Caco-2 (cell line): ENCODE results near the gene WDR81. TPM values are rescaled to one million over a fixed set of nuclear protein-coding genes. Genes with fewer than 3 reads are reported as not detected.

Experiments used
- Bru-seq: library from RNA; stranded (reverse); fragments of 400-500 nt; gene quantifications from one replicate; lab custom pipeline; 2021; lab: Mats Ljungman, UMichigan
- BruChase-seq, 2 experiments: library from RNA; stranded (reverse); fragments of 400-500 nt; gene quantifications; one replicate each; lab custom pipeline; 2021; lab: Mats Ljungman, UMichigan
- BruUV-seq: library from RNA; stranded (reverse); fragments of 400-500 nt; replicated peaks from 2 replicates; lab custom pipeline; 2021; lab: Mats Ljungman, UMichigan
- CTCF ChIA-PET: fragments of 300-600 bp; sonication (Branson Sonifier 250); formaldehyde crosslinking; loops from one replicate; lab custom pipeline; 2022; ENCODE audit warnings: antibody characterized with exemption; lab: Charles Lee
- POLR2A ChIA-PET: fragments of 300-600 bp; sonication (Branson Sonifier 250); formaldehyde crosslinking; loops from one replicate; lab custom pipeline; 2022; ENCODE audit warnings: antibody characterized with exemption; lab: Charles Lee
- DNase-seq, 2 experiments: peaks; one replicate each; pipeline versions ENCODE4 v3.0.0 to v3.0.0-alpha.2; 2020 to 2022
- H3K27me3 ChIP-seq: replicated peaks from 2 replicates; pipeline ENCODE4 v1.6.0; 2011; ENCODE audit warnings: low read length; ENCODE audit not compliant: control insufficient read depth, insufficient read depth
- H3K36me3 ChIP-seq: 2 replicates; pipeline ENCODE4 v1.5.1; 2011; ENCODE audit warnings: low read length; ENCODE audit not compliant: control insufficient read depth, insufficient read depth
- H3K4me1 ChIP-seq: fragments of 250-450 bp; sonication (Bioruptor Pico); 2 replicates; pipeline ENCODE4 v1.5.1; 2020; ENCODE audit warnings: mild to moderate bottlenecking
- H3K4me3 ChIP-seq: 2 replicates; pipeline ENCODE4 v1.5.1; 2011; ENCODE audit warnings: low read depth, mild to moderate bottlenecking, control low read depth, low read length
- H3K9me3 ChIP-seq: fragments of 250-450 bp; sonication (Bioruptor Pico); 2 replicates; pipeline ENCODE4 v1.5.1; 2020; ENCODE audit warnings: mild to moderate bottlenecking, moderate library complexity
- H3K27ac Mint-ChIP-seq: one replicate; pipeline ENCODE4 v1.8.0; 2022; ENCODE audit warnings: mixed read lengths; ENCODE audit not compliant: unreplicated experiment
- H3K27me3 Mint-ChIP-seq: one replicate; pipeline ENCODE4 v1.8.0; 2022; ENCODE audit warnings: mixed read lengths; ENCODE audit not compliant: insufficient read depth, unreplicated experiment
- H3K36me3 Mint-ChIP-seq: one replicate; pipeline ENCODE4 v1.8.0; 2022; ENCODE audit warnings: mild to moderate bottlenecking, mixed read lengths; ENCODE audit not compliant: insufficient read depth, unreplicated experiment
- H3K4me1 Mint-ChIP-seq: one replicate; pipeline ENCODE4 v1.8.0; 2022; ENCODE audit warnings: low read depth, mixed read lengths; ENCODE audit not compliant: unreplicated experiment
- H3K4me3 Mint-ChIP-seq: one replicate; pipeline ENCODE4 v1.8.0; 2022; ENCODE audit warnings: mild to moderate bottlenecking, moderate library complexity, mixed read lengths; ENCODE audit not compliant: unreplicated experiment
- H3K9me3 Mint-ChIP-seq: one replicate; pipeline ENCODE4 v1.8.0; 2022; ENCODE audit warnings: mixed read lengths; ENCODE audit not compliant: unreplicated experiment
- CTCF ChIP-seq, 2 experiments: fragments of 200-600 bp in 1 of 2; IDR thresholded peaks; 1 replicate in 1 of 2; 2 replicates in 1 of 2; pipeline versions ENCODE4 v1.5.1 to v1.8.0; 2011 to 2022; ENCODE audit warnings: antibody characterized with exemption in 1 of 2, control low read depth in 1 of 2, inconsistent platforms in 1 of 2, low read depth in 1 of 2, low read length in 1 of 2, mild to moderate bottlenecking in 1 of 2, moderate library complexity in 1 of 2; ENCODE audit not compliant: insufficient read depth in 1 of 2, severe bottlenecking in 1 of 2, unreplicated experiment in 1 of 2
- intact Hi-C: fragments of 100-400 bp; cut with micrococcal nuclease; formaldehyde crosslinking; loops from one replicate; pipeline ENCODE4 v1.10.0; 2022; ENCODE audit not compliant: unreplicated experiment
- long read RNA-seq: library from polyadenylated mRNA; stranded (forward); transcript quantifications from one replicate; pipeline ENCODE4 v2.0.0, GENCODE V29; 2022
- total RNA-seq: library from RNA; stranded (reverse); gene quantifications from 2 replicates; pipeline ENCODE4 v1.2.3, GENCODE V29; 2022

The WDR81 gene
- total RNA-seq: 24.8 and 26.6 TPM in 2 replicates
- percentile 56 among the genes with signal in this experiment for Bru-seq, nascent RNA
- percentile 60 among the genes with signal in this experiment for BruChase-seq, experiment 1, labeled RNA remaining after a 2-hour chase
- BruChase-seq, experiment 2, labeled RNA remaining after a 6-hour chase: percentile 62 among the genes with signal in this experiment
- long read RNA-seq, full-length matches to known transcripts: 1 of 17 reads
- long read RNA-seq, partial matches to known transcripts: 9 of 17 reads
- long read RNA-seq, other reads (novel, unspliced or antisense): 7 of 17 reads

- peaks cover 12% of the 10 kb centered on the region for H3K36me3 Mint-ChIP-seq
- H3K27me3 Mint-ChIP-seq: no peaks in the 10 kb centered on the region
- TF ChIP-seq CTCF (IDR thresholded peaks at IDR 0.05; ENCODE audit: insufficient read depth in 1 of 2, low read depth in 1 of 2, low read length in 1 of 2, severe bottlenecking in 1 of 2, unreplicated experiment in 1 of 2): no peak
- H3K27ac Mint-ChIP-seq: peak within 1 kb of the TSS; percentile 53
- Histone ChIP-seq H3K27me3 (no peaks in the 10 kb centered on the region), H3K4me3 (peak within 1 kb of the TSS; percentile 61), H3K36me3 (peaks cover 2% of the 10 kb centered on the region; the same call in 1 of the 2 replicates), H3K4me1 (peaks cover 7% of the 10 kb centered on the region), H3K9me3 (no peaks in the 10 kb centered on the region)
- no peaks in the 10 kb centered on the region for H3K9me3 Mint-ChIP-seq
- no peaks in the 10 kb centered on the region for H3K4me1 Mint-ChIP-seq
- no TSS peak for BruUV-seq
- DNase-seq: peak; percentile 91 to 92
- peak within 1 kb of the TSS; percentile 71 for H3K4me3 Mint-ChIP-seq
- ChIA-PET POLR2A (interaction anchor here (0.6 to 1.8 kb wide), 5 partner anchors 8 to 522 kb away, joined by 3 to 9 read pairs (median 4); no protein-coding TSS in a partner anchor), CTCF (interaction anchor here (0.6 to 1.7 kb wide), 2 partner anchors 60 to 263 kb away, joined by 3 to 5 read pairs; no protein-coding TSS in a partner anchor)
- intact Hi-C loops: no loop called here
These were observed at the start of gene WDR81 for GRCh38 chr17:1724351-1724868. WDR81 (plus strand) TSS chr17:1724704; CDS start chr17:1724960, 256 bp downstream.

GRCh38 chr17:1676401-1676800, 48.1 kb upstream of the WDR81 start:
- no peak for TF ChIP-seq CTCF (IDR thresholded peaks at IDR 0.05; ENCODE audit: insufficient read depth in 1 of 2, low read depth in 1 of 2, low read length in 1 of 2, severe bottlenecking in 1 of 2, unreplicated experiment in 1 of 2)
- peaks cover 17% of the 10 kb centered on the region for H3K36me3 ChIP-seq
- H3K4me3 Mint-ChIP-seq: no peak overlapping the region
- no peak overlapping the region for H3K27ac Mint-ChIP-seq
- DNase-seq: no peak
- no peaks in the 10 kb centered on the region for H3K27me3 ChIP-seq
- H3K9me3 ChIP-seq: no peaks in the 10 kb centered on the region
- H3K9me3 Mint-ChIP-seq: no peaks in the 10 kb centered on the region
- no TSS peak for BruUV-seq
- H3K4me1 ChIP-seq: no peaks in the 10 kb centered on the region
- no peaks in the 10 kb centered on the region for H3K4me1 Mint-ChIP-seq
- POLR2A ChIA-PET: no interaction called here
- intact Hi-C loops: no loop called here
- CTCF ChIA-PET: no interaction called here
- H3K27me3 Mint-ChIP-seq: no peaks in the 10 kb centered on the region
- no peak overlapping the region for H3K4me3 ChIP-seq
- H3K36me3 Mint-ChIP-seq: peaks cover 98% of the 10 kb centered on the region

GRCh38 chr17:1683459-1683858, 41.0 kb upstream of the WDR81 start:
- no peaks in the 10 kb centered on the region for H3K9me3 ChIP-seq
- no TSS peak for BruUV-seq
- H3K27me3 Mint-ChIP-seq: no peaks in the 10 kb centered on the region
- TF ChIP-seq CTCF (IDR thresholded peaks at IDR 0.05; ENCODE audit: insufficient read depth in 1 of 2, low read depth in 1 of 2, low read length in 1 of 2, severe bottlenecking in 1 of 2, unreplicated experiment in 1 of 2): no peak
- H3K4me3 ChIP-seq: peak overlapping the region; percentile 54
- H3K9me3 Mint-ChIP-seq: no peaks in the 10 kb centered on the region
- H3K27me3 ChIP-seq: no peaks in the 10 kb centered on the region
- H3K36me3 Mint-ChIP-seq: peaks cover 68% of the 10 kb centered on the region
- intact Hi-C loops: no loop called here
- H3K36me3 ChIP-seq: peaks cover 20% of the 10 kb centered on the region
- no peak for DNase-seq
- ChIA-PET CTCF (interaction anchor here (0.7 to 1.7 kb wide), 3 partner anchors 35 to 168 kb away, joined by 3 to 5 read pairs (median 3); no protein-coding TSS in a partner anchor), POLR2A (interaction anchor here (0.6 to 2.2 kb wide), 5 partner anchors 27 to 148 kb away, joined by 5 to 30 read pairs (median 8); partner anchors contain the start of genes RILP and TLCD2)
- peaks cover 5% of the 10 kb centered on the region; the same call in 1 of the 2 replicates for H3K4me1 ChIP-seq
- H3K27ac Mint-ChIP-seq: peak overlapping the region; percentile 95
- peak overlapping the region; percentile 91 for H3K4me3 Mint-ChIP-seq
- peaks cover 13% of the 10 kb centered on the region for H3K4me1 Mint-ChIP-seq
